T-helper 1 cell treated with Interleukin-12 subunit alpha and Interleukin-12 subunit beta and Interleukin-4 antibody, amounts not matched to agents 30 ng/mL and 1 ng/mL, for 36 hours (primary cell): ENCODE results near the gene GRB7. TPM values are rescaled to one million over a fixed set of nuclear protein-coding genes. Genes with fewer than 3 reads are reported as not detected.

Experiments
- intact Hi-C: fragments of 100-400 bp; cut with micrococcal nuclease; formaldehyde crosslinking; loops from one replicate; pipeline ENCODE4 v1.15.1; 2024
- total RNA-seq: library from RNA; stranded (reverse); gene quantifications from 2 replicates; pipeline ENCODE4 v1.2.3, GENCODE V29; 2022

GRB7 gene
- total RNA-seq, 1 donor from 2014 or later: 0.86 TPM

GRCh38 chr17:39794249-39794970 lies 56.7 kb downstream of the GRB7 start:
- intact Hi-C loops: loop anchor here (5.0 kb wide), 1 partner anchor 68 kb away; the partner anchor contains the start of gene IKZF3

Other genes starting within 250 kb of the GRB7 start
- gene NEUROD2, start 130.0 kb upstream of the GRB7 start, total RNA-seq: not detected in 2 replicates
- gene PPP1R1B, start 111.0 kb upstream of the GRB7 start, total RNA-seq: not detected in 2 replicates
- gene STARD3, start 100.8 kb upstream of the GRB7 start, total RNA-seq: 68.4 and 70.6 TPM in 2 replicates
- gene TCAP, start 72.6 kb upstream of the GRB7 start, total RNA-seq: 1.6 and 1.7 TPM in 2 replicates
- gene PNMT, start 69.5 kb upstream of the GRB7 start, total RNA-seq: not detected in 2 replicates
- 22.1 and 22.2 TPM in 2 replicates for gene PGAP3, start 49.9 kb upstream of the GRB7 start, total RNA-seq
- gene ERBB2, start 37.9 kb upstream of the GRB7 start, total RNA-seq: 3.3 and 4.5 TPM in 2 replicates
- gene MIEN1, start 7.4 kb upstream of the GRB7 start, total RNA-seq: 45.6 and 46.4 TPM in 2 replicates
- gene IKZF3, start 126.4 kb downstream of the GRB7 start, total RNA-seq: 36.1 and 37.6 TPM in 2 replicates
- 0.22 TPM in 1 of 2 replicates, not detected in the other for gene ZPBP2, start 130.3 kb downstream of the GRB7 start, total RNA-seq
- 87.5 and 92.1 TPM in 2 replicates for gene GSDMB, start 180.7 kb downstream of the GRB7 start, total RNA-seq
- 243 and 250 TPM in 2 replicates for gene ORMDL3, start 189.7 kb downstream of the GRB7 start, total RNA-seq
- not detected in 2 replicates for gene LRRC3C, start 189.8 kb downstream of the GRB7 start, total RNA-seq
- gene GSDMA, start 225.1 kb downstream of the GRB7 start, total RNA-seq: 2.5 and 2.8 TPM in 2 replicates
- 130 and 132 TPM in 2 replicates for gene PSMD3, start 242.9 kb downstream of the GRB7 start, total RNA-seq